Measurements from ENCODE around the gene NDFIP1. TPM values are rescaled to one million over a fixed set of nuclear protein-coding genes. Genes with fewer than 3 reads are reported as not detected.
"Not testable (repeated sequence)": the region's sequence is repeated elsewhere in the genome, so short reads cannot be mapped to it uniquely, and the experiment has no call there.

The NDFIP1 gene
- total RNA-seq, 2 experiments from 2014 or later: 47.2 TPM

DNA sequence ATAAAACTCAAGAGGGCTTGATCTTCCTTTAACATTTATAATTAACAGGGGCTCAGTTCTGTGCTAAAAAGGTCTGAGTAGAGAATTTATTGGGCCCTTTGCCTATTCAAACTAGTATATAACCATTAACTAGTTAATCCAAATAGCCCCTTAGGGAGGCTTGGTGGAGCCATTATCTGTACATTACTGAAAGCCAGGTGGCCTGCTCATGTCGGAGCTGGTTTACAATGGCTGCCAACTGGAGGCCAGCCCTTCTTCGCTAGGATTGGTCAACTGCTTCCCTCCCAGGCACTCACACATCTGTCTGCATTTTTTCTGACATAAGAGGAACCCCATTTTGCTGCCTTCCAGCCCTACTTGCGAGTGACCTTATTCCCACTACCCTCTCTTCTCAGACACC lies 30.4 kb upstream of the NDFIP1 start:
- Mint-ChIP-seq H3K27me3 (ENCODE audit: low read depth) (no peaks in the 10 kb centered on the region), H3K36me3 (ENCODE audit: low read depth) (no peaks in the 10 kb centered on the region), H3K27ac (no peak overlapping the region), H3K4me3 (no peak overlapping the region), H3K9me3 (ENCODE audit: insufficient read depth) (no peaks in the 10 kb centered on the region), H3K4me1 (ENCODE audit: low read depth) (no peaks in the 10 kb centered on the region)
- ChIA-PET POLR2A (interaction anchor here (1.0 to 1.2 kb wide), 2 partner anchors 17 to 30 kb away, joined by 3 read pairs; partner anchors contain the start of gene NDFIP1), CTCF (interaction anchor here (1.2 kb wide), 1 partner anchor 18 kb away, joined by 4 read pairs; no protein-coding TSS in a partner anchor)
- ATAC-seq (no peak), DNase-seq (no peak)

DNA sequence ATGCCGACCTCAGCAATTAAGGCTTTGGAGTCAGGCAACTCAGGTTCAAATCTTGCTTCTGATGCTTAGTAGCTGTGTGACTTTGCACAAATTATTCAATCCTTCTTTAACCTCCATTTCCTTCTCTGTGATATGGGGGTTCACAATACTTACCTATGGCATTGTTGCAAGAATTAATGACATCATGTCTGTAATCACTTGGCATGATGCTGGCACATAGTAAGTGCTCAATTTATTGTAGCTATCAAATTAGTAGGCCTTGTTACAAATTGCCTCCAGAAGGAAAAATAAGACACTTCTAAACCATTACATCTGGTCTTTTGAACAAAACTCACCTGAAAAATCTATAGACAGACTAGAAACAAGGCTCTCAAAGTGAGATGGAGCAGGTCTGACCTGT lies 29.9 kb upstream of the NDFIP1 start:
- Mint-ChIP-seq H3K4me3 (no peak overlapping the region), H3K9me3 (ENCODE audit: insufficient read depth) (no peaks in the 10 kb centered on the region), H3K4me1 (ENCODE audit: low read depth) (peaks cover 4% of the 10 kb centered on the region), H3K36me3 (ENCODE audit: low read depth) (no peaks in the 10 kb centered on the region), H3K27me3 (ENCODE audit: low read depth) (no peaks in the 10 kb centered on the region), H3K27ac (no peak overlapping the region)
- ATAC-seq (no peak), DNase-seq (no peak)
- POLR2A ChIA-PET: interaction anchor here (0.6 to 1.2 kb wide), 3 partner anchors 8 to 30 kb away, joined by 3 read pairs; partner anchors contain the start of gene NDFIP1
- CTCF ChIA-PET: interaction anchor here (1.2 kb wide), 1 partner anchor 17 kb away, joined by 4 read pairs; no protein-coding TSS in a partner anchor

DNA sequence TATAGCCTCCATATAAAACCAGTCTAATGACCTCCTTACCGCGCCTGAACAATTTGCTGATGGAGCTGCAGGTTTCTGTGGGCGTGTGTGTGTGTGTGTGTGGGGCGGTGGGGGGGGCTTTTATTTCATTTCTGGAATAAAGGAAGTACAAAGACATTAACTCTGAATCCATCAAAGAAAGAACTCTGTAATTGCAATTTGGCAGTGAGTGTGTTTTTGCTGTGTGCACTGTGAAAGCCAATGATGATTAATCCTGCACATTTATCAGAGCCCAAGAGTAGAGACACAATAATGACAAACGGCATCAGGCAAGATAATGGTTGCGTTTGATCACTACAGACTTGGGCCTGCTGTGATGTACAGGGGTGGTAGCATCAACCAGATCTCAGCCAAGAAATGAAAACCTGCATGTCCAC lies 29.3 kb upstream of the NDFIP1 start:
- no peak for DNase-seq
- no peaks in the 10 kb centered on the region for H3K9me3 Mint-ChIP-seq (ENCODE audit: insufficient read depth)

DNA sequence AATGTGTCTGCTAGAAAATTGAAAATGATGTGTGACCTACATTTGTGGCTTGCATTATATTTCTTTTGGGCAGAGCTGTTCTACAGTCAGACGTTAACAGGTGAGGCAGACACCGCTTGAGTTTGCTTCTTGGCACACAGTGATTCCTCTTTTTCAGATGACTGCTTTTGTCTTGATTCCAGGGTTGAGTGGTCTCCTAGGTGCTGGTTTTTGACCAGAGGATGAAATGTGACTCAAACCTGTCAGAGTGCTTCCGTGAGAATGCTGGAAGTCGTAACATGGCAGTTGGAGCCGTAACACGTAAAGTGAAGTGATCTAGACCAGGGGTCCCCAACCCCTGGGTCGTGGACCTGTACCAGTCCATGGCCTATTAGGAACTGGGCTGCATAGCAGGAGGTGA lies 28.3 kb upstream of the NDFIP1 start:
- Mint-ChIP-seq H3K27ac (no peak overlapping the region), H3K27me3 (ENCODE audit: low read depth) (no peaks in the 10 kb centered on the region), H3K4me3 (no peak overlapping the region), H3K9me3 (ENCODE audit: insufficient read depth) (no peaks in the 10 kb centered on the region), H3K36me3 (ENCODE audit: low read depth) (no peaks in the 10 kb centered on the region), H3K4me1 (ENCODE audit: low read depth) (peaks cover 9% of the 10 kb centered on the region)
- POLR2A ChIA-PET: no interaction called here
- CTCF ChIA-PET: interaction anchor here (1.5 kb wide), 1 partner anchor 10 kb away, joined by 4 read pairs; no protein-coding TSS in a partner anchor
- ATAC-seq: no peak
- no peak for DNase-seq

More for the DNA sequence above, 29.3 kb upstream of the NDFIP1 start:
- no peak for ATAC-seq
- H3K4me3 Mint-ChIP-seq: no peak overlapping the region
- no peak overlapping the region for H3K27ac Mint-ChIP-seq
- ChIA-PET POLR2A (interaction anchor here (0.6 to 1.2 kb wide), 2 partner anchors 8 to 16 kb away, joined by 3 read pairs; no protein-coding TSS in a partner anchor), CTCF (interaction anchor here (1.2 kb wide), 1 partner anchor 16 kb away, joined by 4 read pairs; no protein-coding TSS in a partner anchor)
- H3K27me3 Mint-ChIP-seq (ENCODE audit: low read depth): no peaks in the 10 kb centered on the region
- H3K36me3 Mint-ChIP-seq (ENCODE audit: low read depth): no peaks in the 10 kb centered on the region
- peaks cover 9% of the 10 kb centered on the region for H3K4me1 Mint-ChIP-seq (ENCODE audit: low read depth)

DNA sequence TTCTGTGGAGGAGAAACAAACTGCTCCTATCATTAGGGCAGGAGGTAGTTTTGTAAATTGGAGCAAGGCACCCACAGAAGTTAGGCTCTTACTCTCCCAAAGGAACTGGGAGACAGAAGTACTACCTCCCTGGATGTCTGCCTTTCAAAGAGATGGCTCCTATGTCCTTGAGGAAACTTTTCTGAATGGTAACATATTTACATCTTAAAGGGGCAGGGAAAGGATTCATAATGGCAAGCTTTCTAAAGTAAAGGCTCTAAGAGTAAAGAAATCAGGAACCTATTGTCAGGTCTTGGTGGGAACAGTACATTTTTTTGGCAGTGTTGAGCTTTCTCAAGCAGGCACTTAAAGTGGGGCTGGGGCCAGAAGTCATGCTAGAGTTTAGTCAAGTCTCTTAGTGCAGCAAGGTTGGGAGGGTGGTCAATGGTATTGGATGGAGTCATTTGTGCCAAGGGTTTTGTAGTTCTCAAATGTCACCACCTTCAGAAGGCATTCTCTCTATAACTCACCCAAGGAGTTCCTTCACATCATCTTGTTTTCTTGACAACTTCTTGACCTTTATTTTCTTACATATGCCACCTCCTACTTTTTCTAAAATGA lies 26.3 kb upstream of the NDFIP1 start:
- H3K9me3 Mint-ChIP-seq (ENCODE audit: insufficient read depth): no peaks in the 10 kb centered on the region
- no peak overlapping the region for H3K27ac Mint-ChIP-seq
- ChIA-PET CTCF (no interaction called here), POLR2A (no interaction called here)
- ATAC-seq (no peak), DNase-seq (no peak)
- H3K27me3 Mint-ChIP-seq (ENCODE audit: low read depth): no peaks in the 10 kb centered on the region
- no peaks in the 10 kb centered on the region for H3K36me3 Mint-ChIP-seq (ENCODE audit: low read depth)
- peaks cover 9% of the 10 kb centered on the region for H3K4me1 Mint-ChIP-seq (ENCODE audit: low read depth)
- no peak overlapping the region for H3K4me3 Mint-ChIP-seq

DNA sequence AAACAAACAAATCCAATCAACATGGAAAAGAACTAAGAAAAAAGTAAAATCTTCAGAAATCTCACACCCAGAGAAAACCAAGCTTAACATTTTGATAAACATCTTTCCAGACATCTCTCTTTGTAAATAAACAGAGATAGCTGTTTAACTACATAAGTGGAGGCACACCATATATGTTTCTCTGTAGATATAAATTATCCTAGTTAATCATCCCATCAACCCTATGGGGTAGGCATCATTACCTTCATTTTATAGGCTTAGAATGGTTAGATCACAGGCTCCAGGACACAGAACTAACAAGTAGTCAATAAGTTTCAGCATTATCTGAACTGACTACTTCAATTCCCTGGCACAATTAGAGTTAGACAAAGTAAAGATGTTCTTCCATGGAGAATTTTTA lies 22.4 kb upstream of the NDFIP1 start:
- H3K4me3 Mint-ChIP-seq: no peak overlapping the region
- CTCF ChIA-PET: interaction anchor here (1.0 to 2.2 kb wide), 5 partner anchors 16 to 125 kb away, joined by 3 to 6 read pairs (median 4); no protein-coding TSS in a partner anchor
- no peaks in the 10 kb centered on the region for H3K9me3 Mint-ChIP-seq (ENCODE audit: insufficient read depth)
- DNase-seq: no peak
- H3K4me1 Mint-ChIP-seq (ENCODE audit: low read depth): peaks cover 24% of the 10 kb centered on the region
- no peaks in the 10 kb centered on the region for H3K36me3 Mint-ChIP-seq (ENCODE audit: low read depth)
- H3K27me3 Mint-ChIP-seq (ENCODE audit: low read depth): no peaks in the 10 kb centered on the region
- POLR2A ChIA-PET: interaction anchor here (1.1 kb wide), 1 partner anchor 15 kb away, joined by 3 read pairs; no protein-coding TSS in a partner anchor
- H3K27ac Mint-ChIP-seq: no peak overlapping the region
- no peak for ATAC-seq

DNA sequence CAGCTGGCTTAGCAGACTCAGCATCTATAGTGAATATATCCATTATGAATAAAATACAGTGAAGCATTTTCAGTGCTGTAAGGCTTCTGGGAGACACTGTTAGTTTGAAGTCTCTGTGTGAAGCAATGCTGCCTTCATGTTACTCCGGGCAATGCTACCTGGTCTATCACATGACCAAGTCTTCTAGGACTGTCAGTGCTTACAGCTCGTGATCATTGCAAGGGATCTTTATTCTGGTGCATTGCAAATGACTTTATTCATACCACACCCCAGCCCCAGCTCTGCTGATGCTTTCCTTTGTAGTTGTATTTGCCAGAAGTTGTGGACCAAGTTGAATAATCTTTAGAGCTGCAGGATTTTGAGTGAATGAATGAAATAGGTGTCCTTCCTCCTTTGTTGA lies 21.9 kb upstream of the NDFIP1 start:
- Mint-ChIP-seq H3K36me3 (ENCODE audit: low read depth) (no peaks in the 10 kb centered on the region), H3K4me1 (ENCODE audit: low read depth) (peaks cover 24% of the 10 kb centered on the region), H3K27ac (no peak overlapping the region), H3K9me3 (ENCODE audit: insufficient read depth) (no peaks in the 10 kb centered on the region), H3K27me3 (ENCODE audit: low read depth) (no peaks in the 10 kb centered on the region), H3K4me3 (no peak overlapping the region)
- ATAC-seq: no peak
- CTCF ChIA-PET: interaction anchor here (1.0 to 2.2 kb wide), 6 partner anchors 16 to 462 kb away, joined by 3 to 6 read pairs (median 4); no protein-coding TSS in a partner anchor
- DNase-seq: no peak
- POLR2A ChIA-PET: interaction anchor here (1.1 kb wide), 1 partner anchor 16 kb away, joined by 3 read pairs; no protein-coding TSS in a partner anchor

DNA sequence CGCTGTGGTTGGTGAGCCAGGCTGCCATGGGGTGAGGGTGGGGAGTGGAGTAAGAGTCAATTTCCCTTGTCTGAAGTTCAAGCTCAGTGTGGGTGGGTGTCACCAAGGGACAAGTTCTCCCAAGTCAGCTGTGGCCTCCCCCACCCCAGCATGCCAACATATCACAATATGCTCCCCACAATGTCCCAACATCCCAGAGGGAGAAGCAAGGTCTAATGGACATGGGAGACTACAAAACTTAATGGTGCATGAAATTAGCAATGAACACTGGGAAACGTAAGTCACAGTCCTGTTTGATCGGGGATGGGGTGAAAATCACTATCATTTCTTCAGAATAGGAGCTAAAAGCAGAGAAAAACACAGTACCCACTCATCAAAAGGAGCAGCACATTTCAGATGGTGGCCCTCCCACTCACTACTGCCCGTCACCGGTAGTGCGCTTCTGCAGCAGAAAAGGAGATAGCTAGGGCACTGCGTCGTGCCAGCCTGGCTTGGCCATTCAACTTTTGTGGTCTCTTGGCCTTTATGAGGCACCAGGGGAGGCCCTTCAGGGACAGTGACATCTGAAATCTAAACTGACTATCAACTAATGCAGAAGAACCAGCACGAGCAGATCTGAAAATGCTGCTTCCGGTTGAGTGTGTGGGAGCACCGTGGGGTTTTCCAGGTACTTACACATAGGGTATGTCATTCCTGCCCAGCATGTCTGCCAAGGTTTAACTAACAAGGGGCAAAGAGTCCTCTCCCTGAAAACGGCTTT lies 20.5 kb upstream of the NDFIP1 start:
- Mint-ChIP-seq H3K4me1 (ENCODE audit: low read depth) (peaks cover 24% of the 10 kb centered on the region), H3K36me3 (ENCODE audit: low read depth) (no peaks in the 10 kb centered on the region), H3K9me3 (ENCODE audit: insufficient read depth) (no peaks in the 10 kb centered on the region), H3K27me3 (ENCODE audit: low read depth) (no peaks in the 10 kb centered on the region), H3K4me3 (no peak overlapping the region), H3K27ac (no peak overlapping the region)
- CTCF ChIA-PET: interaction anchor here (1.4 to 1.9 kb wide), 2 partner anchors 55 to 461 kb away, joined by 3 to 6 read pairs; no protein-coding TSS in a partner anchor
- DNase-seq: no peak
- no peak for ATAC-seq
- POLR2A ChIA-PET: interaction anchor here (1.6 kb wide), 1 partner anchor 21 kb away, joined by 6 read pairs; no protein-coding TSS in a partner anchor

DNA sequence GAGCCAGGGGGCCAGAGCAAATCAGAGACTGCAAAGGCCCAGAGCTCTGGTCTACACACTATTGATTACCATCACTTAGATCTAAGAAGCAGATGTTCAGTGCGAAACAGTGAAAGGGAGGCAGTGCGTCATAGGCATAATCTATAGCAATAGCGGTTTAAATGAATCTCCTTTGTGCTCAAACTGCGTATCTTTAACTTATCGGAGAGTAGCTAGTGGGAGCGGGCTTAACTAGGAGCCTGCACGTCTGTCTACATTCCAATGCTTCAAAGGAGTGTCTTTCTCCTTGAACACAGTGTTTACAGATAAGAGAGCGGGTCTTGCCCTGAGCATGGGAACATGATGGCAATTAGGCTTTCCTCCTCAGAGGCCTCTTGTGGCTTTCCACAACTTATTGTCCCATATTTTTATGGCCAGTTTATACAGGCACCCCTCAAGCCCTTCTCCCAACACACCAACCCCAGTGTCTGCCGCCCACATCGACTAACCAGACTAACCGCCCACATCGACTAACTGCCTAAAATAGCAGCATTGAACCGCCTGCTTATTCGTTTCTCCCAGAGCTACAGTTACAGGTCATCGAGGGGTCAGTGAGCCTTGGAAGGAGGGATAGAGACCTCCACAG lies 19.6 kb upstream of the NDFIP1 start:
- not testable (repeated sequence) for H3K9me3 Mint-ChIP-seq (ENCODE audit: insufficient read depth); H3K27ac Mint-ChIP-seq; DNase-seq; H3K27me3 Mint-ChIP-seq (ENCODE audit: low read depth); H3K4me3 Mint-ChIP-seq; ATAC-seq; H3K36me3 Mint-ChIP-seq (ENCODE audit: low read depth)
- ChIA-PET POLR2A (interaction anchor here (1.6 kb wide), 1 partner anchor 20 kb away, joined by 6 read pairs; no protein-coding TSS in a partner anchor), CTCF (interaction anchor here (1.1 kb wide), 1 partner anchor 19 kb away, joined by 4 read pairs; no protein-coding TSS in a partner anchor)
- H3K4me1 Mint-ChIP-seq (ENCODE audit: low read depth): peaks cover 18% of the 10 kb centered on the region

DNA sequence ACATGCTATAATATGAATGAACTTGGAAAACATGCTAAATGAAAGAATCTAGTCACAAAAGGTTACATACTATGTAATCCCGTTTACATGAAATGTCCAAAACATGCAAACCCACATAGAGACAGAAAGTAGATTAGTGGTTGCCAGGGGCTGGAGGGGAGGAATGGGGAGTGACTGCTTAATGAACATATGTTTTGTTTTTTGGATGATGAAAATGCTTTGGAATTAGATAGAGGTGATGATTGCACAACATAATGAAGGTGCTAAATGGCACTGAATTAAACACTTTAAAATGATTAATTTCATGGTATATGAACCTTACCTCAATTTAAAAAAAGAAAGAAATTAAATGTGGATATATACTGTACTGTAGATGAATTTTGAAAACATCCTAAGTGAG lies 17.6 kb upstream of the NDFIP1 start:
- DNase-seq (peak; percentile 14), ATAC-seq (no peak)
- Mint-ChIP-seq H3K9me3 (ENCODE audit: insufficient read depth) (no peaks in the 10 kb centered on the region), H3K36me3 (ENCODE audit: low read depth) (no peaks in the 10 kb centered on the region), H3K27ac (no peak overlapping the region), H3K27me3 (ENCODE audit: low read depth) (no peaks in the 10 kb centered on the region), H3K4me3 (no peak overlapping the region), H3K4me1 (ENCODE audit: low read depth) (peaks cover 33% of the 10 kb centered on the region)
- ChIA-PET CTCF (no interaction called here), POLR2A (no interaction called here)

DNA sequence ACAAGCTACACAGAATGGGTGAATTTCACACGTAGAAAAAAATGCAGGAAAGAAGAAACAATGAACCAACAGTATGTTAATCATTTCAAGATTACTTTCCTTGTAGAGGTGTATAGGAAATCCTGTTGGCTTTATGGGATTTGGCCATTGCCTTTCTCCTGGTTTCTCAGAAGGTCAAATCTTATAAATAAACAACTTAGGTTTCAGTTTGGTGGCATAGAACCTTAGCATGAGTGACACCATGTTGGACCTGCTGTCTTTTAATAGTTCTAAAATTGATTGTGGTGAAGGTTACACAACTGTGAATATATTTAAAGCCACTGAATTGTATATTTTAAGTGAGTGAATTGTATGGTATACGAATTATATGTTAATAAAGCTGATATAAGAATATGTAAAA lies 16.7 kb upstream of the NDFIP1 start:
- ATAC-seq (no peak), DNase-seq (peak; percentile 5)
- peaks cover 37% of the 10 kb centered on the region for H3K4me1 Mint-ChIP-seq (ENCODE audit: low read depth)
- ChIA-PET CTCF (interaction anchor here (1.7 to 4.6 kb wide), 3 partner anchors 18 to 99 kb away, joined by 4 to 22 read pairs (median 6); no protein-coding TSS in a partner anchor), POLR2A (no interaction called here)
- H3K27ac Mint-ChIP-seq: no peak overlapping the region
- no peaks in the 10 kb centered on the region for H3K36me3 Mint-ChIP-seq (ENCODE audit: low read depth)
- H3K27me3 Mint-ChIP-seq (ENCODE audit: low read depth): no peaks in the 10 kb centered on the region
- H3K4me3 Mint-ChIP-seq: no peak overlapping the region
- H3K9me3 Mint-ChIP-seq (ENCODE audit: insufficient read depth): no peaks in the 10 kb centered on the region
